NCI-H1092 (cell line): ENCODE measurements around the gene TXNRD3.
"Not testable (repeated sequence)": the region's sequence is repeated elsewhere in the genome, so short reads cannot be mapped to it uniquely, and the experiment has no call there.

Experiments used
- DNase-seq: peaks from one replicate; lab custom pipeline; 2025; lab: John Stamatoyannopoulos, UW

TXNRD3 gene

GRCh38 chr3:126646674-126647073 lies 8.2 kb downstream of the TXNRD3 start:
- DNase-seq: no peak

GRCh38 chr3:126644615-126645014 lies 10.3 kb downstream of the TXNRD3 start:
- DNase-seq: no peak

GRCh38 chr3:126638790-126639189 lies 16.1 kb downstream of the TXNRD3 start:
- no peak for DNase-seq

- no peak for DNase-seq
Measured at GRCh38 chr3:126636436-126636835, 18.5 kb downstream of the TXNRD3 start.

- DNase-seq: no peak
Measured at GRCh38 chr3:126634803-126635202, 20.1 kb downstream of the TXNRD3 start.

GRCh38 chr3:126630020-126630419 lies 24.9 kb downstream of the TXNRD3 start:
- DNase-seq: no peak

- DNase-seq: not testable (repeated sequence)
Measured at GRCh38 chr3:126625735-126626134, 29.2 kb downstream of the TXNRD3 start.

- no peak for DNase-seq
Measured at GRCh38 chr3:126622694-126623093, 32.2 kb downstream of the TXNRD3 start.

GRCh38 chr3:126621627-126622345 lies 33.1 kb downstream of the TXNRD3 start:
- DNase-seq: no peak

- DNase-seq: no peak
Measured at GRCh38 chr3:126621171-126621570, 33.8 kb downstream of the TXNRD3 start.

GRCh38 chr3:126620738-126621137 lies 34.2 kb downstream of the TXNRD3 start:
- no peak for DNase-seq

GRCh38 chr3:126618760-126619159 lies 36.2 kb downstream of the TXNRD3 start:
- DNase-seq: no peak

GRCh38 chr3:126618021-126618420 lies 36.9 kb downstream of the TXNRD3 start:
- no peak for DNase-seq

- DNase-seq: no peak
Measured at GRCh38 chr3:126617571-126617970, 37.4 kb downstream of the TXNRD3 start.

GRCh38 chr3:126616931-126617330 lies 38.0 kb downstream of the TXNRD3 start:
- no peak for DNase-seq

GRCh38 chr3:126613479-126614188 lies 41.3 kb downstream of the TXNRD3 start:
- DNase-seq: no peak

GRCh38 chr3:126612479-126613205 lies 42.3 kb downstream of the TXNRD3 start:
- no peak for DNase-seq

- no peak for DNase-seq
Measured at GRCh38 chr3:126609909-126610308, 45.0 kb downstream of the TXNRD3 start.

GRCh38 chr3:126607214-126607908 lies 47.6 kb downstream of the TXNRD3 start:
- no peak for DNase-seq

GRCh38 chr3:126606001-126606400 lies 48.9 kb downstream of the TXNRD3 start:
- no peak for DNase-seq

GRCh38 chr3:126604691-126605090 lies 50.2 kb downstream of the TXNRD3 start:
- DNase-seq: no peak

GRCh38 chr3:126599101-126599500 lies 55.8 kb downstream of the TXNRD3 start:
- no peak for DNase-seq
